Neural cell (in vitro differentiated cells): ENCODE measurements around the gene MAML2.

ENCODE experiments used
- EP300 ChIP-seq: fragments of 450-650 bp; conservative IDR thresholded peaks from 2 replicates; pipeline ENCODE4 v1.6.1; 2014; ENCODE audit warnings: antibody characterized with exemption, mild to moderate bottlenecking, moderate library complexity; ENCODE audit not compliant: poor library complexity, severe bottlenecking
- EZH2 ChIP-seq: fragments of 200-600, 300-800 bp; shearing (Covaris generic), sonication (generic); IDR thresholded peaks from 2 replicates; pipeline ENCODE4 v1.6.1; 2014; ENCODE audit warnings: antibody characterized with exemption, low read length, borderline replicate concordance, mild to moderate bottlenecking; ENCODE audit not compliant: insufficient read depth, poor library complexity, severe bottlenecking
- RAD21 ChIP-seq: fragments of 450-650 bp; conservative IDR thresholded peaks from 2 replicates; pipeline ENCODE4 v1.6.1; 2014; ENCODE audit warnings: antibody characterized with exemption, mild to moderate bottlenecking, moderate library complexity
- TF ChIP-seq, protein P1 (sequence below): fragments of 450-650 bp; IDR thresholded peaks from 2 replicates; pipeline ENCODE4 v1.5.1; 2014; ENCODE audit warnings: antibody characterized with exemption, mild to moderate bottlenecking, moderate library complexity; ENCODE audit not compliant: poor library complexity, severe bottlenecking

DNA sequence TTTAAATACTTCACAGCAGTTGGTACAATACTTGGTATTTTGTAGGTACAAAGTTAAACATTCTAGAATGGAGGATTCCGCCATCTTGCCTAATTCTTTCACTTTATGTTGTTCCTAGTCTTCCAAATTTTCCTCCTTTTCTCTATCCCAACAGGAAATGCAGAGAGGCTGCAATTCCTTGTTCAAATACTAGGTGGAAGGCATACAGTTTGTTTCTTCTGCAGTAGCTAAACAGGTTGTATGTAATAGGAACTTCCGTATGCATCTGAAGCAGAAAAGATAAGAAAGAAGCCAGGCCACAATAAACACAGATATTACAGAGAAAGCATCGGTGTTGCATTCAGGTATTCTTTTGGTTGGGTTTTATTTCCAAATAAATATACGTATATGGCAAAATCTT lies 232.7 kb downstream of the MAML2 start:
- TF ChIP-seq, protein P1, sequence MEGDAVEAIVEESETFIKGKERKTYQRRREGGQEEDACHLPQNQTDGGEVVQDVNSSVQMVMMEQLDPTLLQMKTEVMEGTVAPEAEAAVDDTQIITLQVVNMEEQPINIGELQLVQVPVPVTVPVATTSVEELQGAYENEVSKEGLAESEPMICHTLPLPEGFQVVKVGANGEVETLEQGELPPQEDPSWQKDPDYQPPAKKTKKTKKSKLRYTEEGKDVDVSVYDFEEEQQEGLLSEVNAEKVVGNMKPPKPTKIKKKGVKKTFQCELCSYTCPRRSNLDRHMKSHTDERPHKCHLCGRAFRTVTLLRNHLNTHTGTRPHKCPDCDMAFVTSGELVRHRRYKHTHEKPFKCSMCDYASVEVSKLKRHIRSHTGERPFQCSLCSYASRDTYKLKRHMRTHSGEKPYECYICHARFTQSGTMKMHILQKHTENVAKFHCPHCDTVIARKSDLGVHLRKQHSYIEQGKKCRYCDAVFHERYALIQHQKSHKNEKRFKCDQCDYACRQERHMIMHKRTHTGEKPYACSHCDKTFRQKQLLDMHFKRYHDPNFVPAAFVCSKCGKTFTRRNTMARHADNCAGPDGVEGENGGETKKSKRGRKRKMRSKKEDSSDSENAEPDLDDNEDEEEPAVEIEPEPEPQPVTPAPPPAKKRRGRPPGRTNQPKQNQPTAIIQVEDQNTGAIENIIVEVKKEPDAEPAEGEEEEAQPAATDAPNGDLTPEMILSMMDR = no peak
- TF ChIP-seq EZH2 (no peak), RAD21 (no peak), EP300 (no peak)
